NCI-H748 treated with DMSO at 0.1 percent for 48 hours (cell line): Measurements from ENCODE around the gene MVB12A.

Experiments
- DNase-seq: peaks from one replicate; lab custom pipeline; 2025; lab: John Stamatoyannopoulos, UW

The MVB12A gene

DNA sequence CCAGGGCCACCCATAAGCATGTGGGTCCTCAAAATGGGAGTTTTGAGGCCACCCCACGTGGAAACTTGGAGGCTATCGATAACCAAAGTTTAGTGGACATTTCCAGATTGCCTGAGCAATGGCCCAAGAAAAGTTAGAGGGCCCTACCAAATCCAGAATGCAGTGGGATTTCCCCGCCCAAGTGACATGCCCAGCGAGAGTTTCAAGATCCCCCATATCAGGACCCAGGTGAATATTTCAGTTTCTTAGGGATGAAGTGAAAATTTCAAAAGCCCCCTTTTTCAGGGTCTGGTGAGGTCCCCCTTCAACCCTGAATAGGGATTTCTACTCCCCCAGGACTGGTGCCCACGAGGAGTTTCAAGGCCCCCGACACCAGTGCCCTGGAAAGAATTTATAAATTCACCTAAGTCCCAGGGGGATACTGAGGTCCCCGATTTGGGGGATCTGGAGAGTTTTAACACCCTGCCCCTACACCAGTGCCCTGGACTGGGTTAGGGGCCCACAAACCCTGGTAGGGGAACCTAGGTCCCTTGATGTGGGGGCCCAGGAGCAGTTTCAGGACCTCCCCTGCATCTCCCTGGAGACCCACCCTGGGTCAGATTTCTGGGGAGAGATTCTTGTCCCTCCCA lies 15.1 kb upstream of the MVB12A start:
- DNase-seq: no peak

DNA sequence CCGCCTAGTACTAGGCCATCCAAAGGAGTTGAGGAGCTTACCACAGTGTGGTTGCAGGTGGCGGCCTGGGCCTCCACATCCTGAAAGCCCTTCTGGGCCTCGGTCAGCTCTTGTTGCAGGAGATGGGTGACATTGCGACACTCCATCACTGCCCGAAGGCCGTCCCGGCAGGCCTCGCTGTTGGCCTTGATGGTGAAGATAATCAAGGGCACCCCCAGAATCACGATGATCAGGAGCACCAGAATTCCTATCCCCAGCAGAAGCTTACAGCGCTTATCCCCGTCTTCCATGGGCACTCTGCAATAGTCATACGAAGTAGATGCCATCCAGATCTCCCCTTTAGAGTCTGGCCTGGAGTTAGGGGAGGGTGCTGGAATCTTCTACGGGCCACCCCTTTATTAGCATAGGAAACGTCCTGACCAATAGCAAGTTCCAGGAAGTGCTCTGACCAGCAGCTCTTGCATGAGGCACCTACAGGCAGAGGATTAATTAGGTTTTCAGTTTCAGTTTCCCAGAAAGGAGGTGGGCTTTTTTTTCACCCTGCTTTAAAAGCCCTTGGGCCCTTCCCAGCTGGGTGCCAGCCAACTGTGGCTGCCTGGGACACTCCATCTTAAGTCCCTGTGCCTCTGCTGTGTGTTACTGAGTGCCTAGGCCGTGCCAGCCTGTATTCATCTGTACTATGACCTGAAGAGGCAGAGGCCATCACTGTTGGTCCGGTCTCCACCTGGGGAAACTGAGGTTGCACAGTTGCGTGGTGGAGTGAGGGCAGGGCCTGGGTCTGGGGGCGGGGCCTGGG lies 14.4 kb upstream of the MVB12A start, which contains the start of gene BST2:
BST2 (minus strand) TSS at position 381 of the 796 bp plus-strand sequence; CDS start at position 326, 55 bp downstream.
- DNase-seq: no peak

- no peak for DNase-seq
Measured at GRCh38 chr19:17406046-17406886, 13.6 kb upstream of the MVB12A start.

DNA sequence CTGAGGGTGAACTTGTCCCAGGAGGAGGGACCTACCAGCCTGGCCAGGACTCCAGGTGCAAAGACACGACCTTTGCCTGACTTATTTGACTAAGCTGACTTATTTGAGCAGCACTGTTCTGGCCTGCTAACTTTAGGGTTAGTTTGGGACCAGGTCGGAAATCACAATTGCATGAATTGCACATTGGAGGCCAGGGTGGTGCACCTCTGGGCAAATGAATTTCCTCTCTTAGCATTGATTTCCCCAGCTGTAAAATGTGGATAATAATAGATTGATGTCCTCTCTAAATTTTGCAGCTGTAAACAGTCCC lies 13.0 kb upstream of the MVB12A start:
- no peak for DNase-seq

- DNase-seq: no peak
Measured at GRCh38 chr19:17409990-17410389, 9.9 kb upstream of the MVB12A start.

DNA sequence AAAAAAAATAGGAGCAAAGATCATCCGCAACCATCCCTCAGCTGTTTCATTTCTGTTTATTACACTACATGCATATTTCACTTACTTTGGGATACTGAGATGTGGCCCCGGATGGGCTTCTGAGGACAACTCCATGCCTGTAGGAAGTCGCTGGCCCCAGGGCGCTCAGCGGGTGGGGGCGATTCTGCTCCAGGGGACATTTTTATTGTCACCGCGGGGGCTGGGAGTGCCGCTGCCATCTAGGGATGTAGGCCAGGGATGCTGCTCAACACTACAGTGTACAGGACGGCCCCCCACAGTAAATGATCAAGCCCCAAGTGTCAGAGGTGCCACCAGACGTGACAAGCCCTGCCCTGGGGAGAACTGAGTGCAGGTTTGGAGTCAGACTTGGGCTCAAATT lies 8.0 kb upstream of the MVB12A start:
- no peak for DNase-seq

- DNase-seq: no peak
Measured at GRCh38 chr19:17414097-17414496, 5.8 kb upstream of the MVB12A start.

GRCh38 chr19:17415121-17415520 lies 4.7 kb upstream of the MVB12A start:
- DNase-seq: no peak

- no peak for DNase-seq
Measured at GRCh38 chr19:17418710-17419109, 1.1 kb upstream of the MVB12A start.

- DNase-seq: no peak
Measured at GRCh38 chr19:17419154-17419620, 660 bp upstream of the MVB12A start.

- no peak for DNase-seq
Measured at GRCh38 chr19:17420475-17420924, 653 bp downstream of the MVB12A start.

DNA sequence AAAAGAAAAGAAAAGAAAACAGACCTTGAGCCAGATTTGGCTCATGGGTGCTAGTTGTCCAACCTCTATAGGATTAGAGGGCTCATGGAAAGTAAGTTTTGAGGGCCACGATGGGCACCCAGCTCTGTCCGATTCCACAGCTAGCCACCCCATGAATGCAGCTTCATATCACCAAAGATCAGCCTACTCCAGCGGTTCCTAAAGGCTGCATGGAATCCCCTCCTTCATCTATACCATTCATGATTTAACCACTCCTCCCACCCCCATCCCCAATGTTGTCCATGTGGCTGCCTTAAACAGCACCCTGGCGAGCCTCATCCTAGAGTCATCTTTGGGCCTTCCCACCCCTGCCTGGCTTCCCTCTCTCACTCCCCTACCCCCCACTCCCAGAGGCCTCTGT lies 2.1 kb downstream of the MVB12A start:
- DNase-seq: no peak

- DNase-seq: no peak
Measured at GRCh38 chr19:17423429-17424208, 3.8 kb downstream of the MVB12A start.

DNA sequence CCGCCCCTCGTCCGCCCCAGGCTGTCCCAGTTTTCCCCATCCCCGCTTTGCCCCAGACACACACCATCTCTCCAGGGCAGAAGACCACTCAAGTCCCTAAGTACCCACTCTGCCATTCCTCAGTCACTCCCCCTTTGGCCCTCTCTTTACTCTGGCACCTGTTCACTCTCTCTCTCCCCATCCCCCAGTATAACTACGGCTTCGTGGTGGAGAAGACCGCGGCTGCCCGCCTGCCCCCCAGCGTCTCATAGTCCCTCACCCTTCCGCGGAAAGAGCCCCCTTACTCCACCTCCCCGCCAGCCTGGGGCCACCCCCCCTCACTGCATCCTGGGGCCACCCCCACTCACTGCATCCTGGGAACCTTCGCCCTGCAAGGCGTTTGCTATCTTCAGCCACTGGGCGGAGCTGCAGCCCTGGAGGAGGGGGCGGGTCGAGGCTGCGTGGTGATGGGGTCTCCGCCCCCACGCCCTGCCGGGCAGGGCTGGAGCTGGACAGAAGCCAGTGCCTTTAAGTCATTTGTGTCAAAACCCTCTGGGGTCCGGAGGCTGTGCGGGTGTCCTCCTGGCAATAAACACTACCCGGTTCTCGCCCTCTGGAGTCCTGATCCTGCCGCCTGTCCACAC lies 5.0 kb downstream of the MVB12A start:
- DNase-seq: peak; percentile 20

DNA sequence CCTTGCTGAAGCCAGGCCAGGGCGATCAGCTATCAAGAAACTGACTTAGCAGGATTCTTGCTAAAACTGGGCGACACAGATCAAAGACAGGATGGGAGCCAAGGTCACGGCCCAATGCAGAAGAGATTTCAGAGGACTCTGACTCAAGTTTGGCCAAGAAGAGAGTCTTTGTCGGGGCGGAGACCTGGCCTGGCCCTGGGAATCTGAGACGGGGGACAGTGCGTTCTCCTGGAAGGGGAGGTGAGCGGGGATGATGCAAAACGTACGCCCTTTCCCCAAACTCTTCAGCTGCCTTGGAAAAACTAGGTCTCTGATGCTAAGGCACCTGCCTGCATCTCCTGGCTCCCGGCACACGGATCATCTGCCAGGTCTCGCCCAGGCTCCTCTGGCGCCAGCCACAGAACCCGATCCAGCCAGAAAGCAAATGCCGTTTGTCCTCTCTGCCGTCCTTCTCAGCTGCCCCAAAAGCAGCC lies 9.8 kb downstream of the MVB12A start:
- DNase-seq: no peak

GRCh38 chr19:17431417-17431816 lies 11.6 kb downstream of the MVB12A start:
- DNase-seq: no peak

DNA sequence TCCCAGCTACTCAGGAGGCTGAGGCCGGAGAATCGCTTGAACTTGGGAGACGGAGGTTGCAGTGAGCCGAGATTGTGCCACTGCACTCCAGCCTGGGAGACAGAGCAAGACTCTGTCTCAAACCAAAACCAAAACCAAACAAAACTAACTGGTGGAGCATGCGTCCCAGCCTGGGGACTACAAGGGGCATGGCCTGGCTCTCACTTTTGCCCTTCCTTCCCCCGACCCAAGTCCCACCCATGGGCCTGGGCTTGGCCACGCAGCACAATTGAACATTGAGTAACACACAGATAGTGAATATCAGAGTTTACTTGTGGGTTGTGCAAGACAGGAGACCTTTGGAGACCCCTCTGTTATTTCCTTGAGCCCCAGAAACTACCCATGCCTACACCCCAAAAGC lies 15.4 kb downstream of the MVB12A start:
- DNase-seq: no peak

- DNase-seq: no peak
Measured at GRCh38 chr19:17436094-17436873, 16.4 kb downstream of the MVB12A start.

- DNase-seq: no peak
Measured at GRCh38 chr19:17436874-17437267, 17.0 kb downstream of the MVB12A start.

DNA sequence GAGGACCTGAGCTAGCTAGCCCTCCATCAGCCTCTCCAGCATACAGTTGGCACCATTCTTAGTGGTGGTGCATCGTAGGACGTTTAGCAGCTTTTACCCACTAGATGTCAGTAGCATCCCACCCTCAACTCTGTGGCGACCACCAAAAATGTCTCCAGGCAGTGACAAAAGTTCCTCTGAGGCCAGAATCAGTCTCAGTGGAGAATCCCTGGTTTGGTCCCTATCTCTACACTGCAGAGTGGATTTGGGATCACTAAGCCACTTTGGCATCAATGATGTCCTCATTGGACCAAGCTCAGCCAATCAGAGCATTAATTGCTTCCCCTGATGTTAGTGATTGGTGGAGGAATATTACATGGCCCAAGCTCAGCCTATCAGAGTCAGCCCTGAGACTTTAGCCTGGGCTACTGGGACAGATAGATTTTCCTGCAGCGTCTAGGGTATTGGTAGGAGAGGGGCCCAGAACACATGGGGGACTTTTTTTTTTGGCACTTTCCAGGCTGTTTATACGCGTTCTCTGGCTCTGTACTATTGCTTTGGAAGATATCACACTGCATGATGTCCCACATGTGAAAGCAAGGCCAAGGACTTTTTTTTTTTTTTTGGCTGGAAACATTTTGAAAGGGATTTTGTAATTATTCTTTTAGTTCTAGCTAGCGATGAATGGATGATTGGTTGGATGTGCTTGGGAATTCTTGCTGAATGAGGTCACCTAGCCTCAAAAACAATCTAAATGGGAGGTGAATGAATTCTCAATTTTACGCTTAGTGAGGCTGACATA lies 21.6 kb downstream of the MVB12A start:
- DNase-seq: no peak
